AML-193 (cell line): Measurements from ENCODE around the gene LIMS2.
A peak's percentile ranks its signal among the peaks of the same experiment; 100 is the strongest.

Experiments used
- DNase-seq, 2 experiments: peaks; one replicate each; lab custom pipeline; 2025; lab: John Stamatoyannopoulos, UW

Gene LIMS2

DNA sequence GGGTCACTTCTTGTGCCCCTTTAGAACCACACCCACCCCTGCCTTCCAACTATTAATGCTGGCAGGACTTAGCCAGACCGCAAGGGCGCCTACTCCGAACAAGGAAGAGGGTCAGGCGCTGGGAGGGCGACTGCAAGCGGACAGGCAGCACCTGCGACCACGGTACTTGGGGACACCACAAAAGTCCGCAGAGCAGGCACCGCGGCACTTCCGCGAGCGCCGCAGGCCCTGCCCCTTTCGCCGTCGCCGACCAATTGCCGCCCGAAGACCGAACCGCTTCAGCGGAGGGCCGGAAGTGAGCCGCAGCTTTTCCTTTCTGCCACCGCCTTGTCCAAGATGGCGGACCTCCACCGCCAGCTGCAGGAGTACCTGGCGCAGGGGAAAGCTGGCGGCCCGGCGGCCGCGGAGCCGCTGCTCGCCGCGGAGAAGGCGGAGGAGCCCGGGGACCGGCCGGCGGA, 25.9 kb upstream of the LIMS2 start, which contains the start of gene SFT2D3:
TSS of gene SFT2D3 (plus strand) at position 305 of the 458 bp plus-strand sequence. CDS start at position 337, 32 bp downstream.
- peak; percentile 74 to 80 for DNase-seq

DNA sequence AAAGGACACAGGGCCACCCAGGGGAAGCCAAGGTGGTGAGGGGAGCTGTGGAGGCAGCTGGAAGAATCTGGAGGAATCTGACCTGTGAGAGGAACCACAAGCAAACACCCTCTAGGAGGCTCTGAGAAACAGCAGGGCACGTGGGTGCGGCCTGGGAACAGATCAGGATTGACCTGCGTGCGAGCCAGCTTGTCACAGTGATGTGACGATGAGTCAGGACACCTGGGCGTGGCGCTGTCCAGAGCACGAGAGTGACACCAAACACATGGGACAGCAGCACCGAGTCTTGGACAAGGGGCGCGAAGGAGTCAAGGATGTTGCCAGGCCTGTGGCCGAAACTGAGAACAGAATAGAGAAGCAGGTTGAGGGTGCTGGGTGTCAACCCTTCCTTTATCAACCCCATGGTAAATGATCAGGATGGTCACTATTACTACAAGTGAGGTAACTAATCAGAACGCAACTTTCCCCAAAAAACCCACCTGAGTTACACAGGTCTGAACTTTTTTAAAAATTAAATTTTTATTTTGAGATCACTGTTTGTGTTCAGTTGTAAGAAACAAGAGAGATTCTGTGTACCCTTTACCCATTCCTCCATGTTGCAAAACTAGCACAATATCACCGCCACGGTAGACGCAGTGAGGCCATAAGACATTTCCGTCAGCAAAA, 25.3 kb upstream of the LIMS2 start:
- DNase-seq, result peak; percentile 31 to 36

- DNase-seq, result no peak
These were observed 23.4 kb upstream of the LIMS2 start for GRCh38 chr2:127698553-127699355.

- no peak for DNase-seq
These were observed 22.3 kb upstream of the LIMS2 start for GRCh38 chr2:127697482-127698180.

DNA sequence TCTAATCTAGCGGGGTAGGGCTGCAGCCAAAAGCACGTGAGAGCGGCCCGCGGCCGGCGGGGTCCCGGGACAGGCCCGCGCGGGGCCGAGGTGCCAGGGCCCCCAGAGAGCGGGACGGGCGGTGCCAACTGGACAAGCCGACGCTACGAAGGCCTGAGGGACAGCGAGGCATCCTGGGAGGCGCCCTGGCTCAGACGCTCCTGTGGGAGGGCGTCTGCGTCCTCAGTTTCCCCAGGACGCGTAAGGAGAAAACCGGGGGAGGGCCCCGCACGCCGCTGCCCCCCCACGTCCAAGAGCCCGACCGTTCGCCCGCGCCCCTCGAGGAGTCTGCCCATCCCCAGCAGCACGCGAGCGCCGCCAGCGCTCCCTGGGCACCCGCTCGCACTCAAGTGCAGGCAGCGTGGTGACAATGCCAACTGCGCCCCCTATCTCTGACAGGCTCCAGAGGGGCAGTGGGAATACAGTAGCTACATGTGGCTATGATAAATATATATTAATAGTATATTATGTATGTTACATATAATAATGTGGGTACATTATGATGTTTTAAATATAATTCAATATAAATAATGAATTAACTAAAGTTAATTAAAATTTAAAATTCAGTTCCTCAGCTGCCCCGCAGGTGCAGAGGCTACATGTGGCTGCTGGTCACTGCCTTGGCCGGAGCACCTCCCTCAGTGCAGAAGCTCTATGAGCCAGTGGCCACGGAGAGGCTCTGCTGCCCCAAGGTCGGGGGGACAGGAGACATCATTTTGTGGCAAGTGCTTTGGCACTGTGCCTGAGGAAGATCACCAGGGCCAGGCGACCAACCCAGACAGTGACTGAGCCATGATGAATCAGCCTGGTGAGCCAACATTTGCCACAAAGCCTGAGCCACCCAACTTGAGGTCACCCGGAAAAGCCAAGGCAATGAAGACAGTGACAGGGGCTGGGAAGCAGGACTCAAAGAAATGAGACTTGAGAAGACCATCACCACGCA, 20.5 kb upstream of the LIMS2 start:
- DNase-seq, result peak; percentile 20 to 32

GRCh38 chr2:127694986-127695385, 19.7 kb upstream of the LIMS2 start:
- DNase-seq, result no peak

GRCh38 chr2:127690696-127691095, 15.4 kb upstream of the LIMS2 start:
- no peak for DNase-seq

- no peak for DNase-seq
These were observed 13.1 kb upstream of the LIMS2 start for GRCh38 chr2:127688405-127688804.

GRCh38 chr2:127685410-127686080, 10.2 kb upstream of the LIMS2 start:
- DNase-seq, result no peak

GRCh38 chr2:127683757-127684156, 8.4 kb upstream of the LIMS2 start:
- no peak for DNase-seq

GRCh38 chr2:127683056-127683455, 7.7 kb upstream of the LIMS2 start:
- DNase-seq, result no peak

DNA sequence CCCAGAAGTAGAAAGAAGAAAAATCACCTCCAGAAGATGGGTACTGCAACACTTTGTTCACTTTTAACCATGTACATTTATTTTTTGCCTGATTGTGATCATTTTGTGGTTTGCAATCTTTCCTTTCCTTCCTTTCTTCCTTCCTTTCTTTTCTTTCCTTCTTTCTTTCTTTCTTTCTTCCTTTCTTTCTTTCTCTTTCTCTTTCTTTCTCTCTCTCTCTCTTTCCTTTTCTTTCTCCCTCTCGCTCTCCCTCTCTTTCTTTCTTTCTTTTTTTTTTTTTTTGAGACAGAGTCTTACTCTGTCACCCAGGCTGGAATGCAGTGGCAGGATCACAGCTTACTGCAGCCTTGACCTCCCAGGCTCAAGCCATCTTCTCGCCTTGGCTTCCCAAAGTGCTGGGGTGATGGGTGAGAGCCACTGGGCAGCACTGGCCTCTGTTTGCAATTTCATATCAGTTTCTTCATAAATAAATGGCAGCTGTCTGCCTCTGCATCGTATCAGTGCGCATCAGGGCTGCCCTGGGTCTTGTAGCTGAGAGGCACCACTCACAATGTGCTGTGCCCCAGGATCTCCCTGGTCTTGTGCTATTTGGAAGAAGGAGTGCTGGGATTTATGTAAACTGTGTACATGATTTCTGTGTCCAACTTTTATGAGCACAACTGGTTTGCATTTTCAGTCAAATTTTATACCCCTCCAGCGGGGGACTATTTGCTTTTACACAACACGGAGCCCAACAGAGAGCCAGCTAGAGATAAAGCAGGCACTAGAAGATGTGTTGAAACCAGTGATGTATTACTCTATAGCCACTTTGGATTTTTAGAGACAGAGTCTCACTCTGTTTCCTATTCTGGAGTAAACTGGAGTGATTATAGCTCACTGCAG, 6.9 kb upstream of the LIMS2 start:
- DNase-seq, result no peak

GRCh38 chr2:127681288-127681804, 6.0 kb upstream of the LIMS2 start:
- no peak for DNase-seq

GRCh38 chr2:127680706-127681287, 5.5 kb upstream of the LIMS2 start:
- DNase-seq, result no peak

DNA sequence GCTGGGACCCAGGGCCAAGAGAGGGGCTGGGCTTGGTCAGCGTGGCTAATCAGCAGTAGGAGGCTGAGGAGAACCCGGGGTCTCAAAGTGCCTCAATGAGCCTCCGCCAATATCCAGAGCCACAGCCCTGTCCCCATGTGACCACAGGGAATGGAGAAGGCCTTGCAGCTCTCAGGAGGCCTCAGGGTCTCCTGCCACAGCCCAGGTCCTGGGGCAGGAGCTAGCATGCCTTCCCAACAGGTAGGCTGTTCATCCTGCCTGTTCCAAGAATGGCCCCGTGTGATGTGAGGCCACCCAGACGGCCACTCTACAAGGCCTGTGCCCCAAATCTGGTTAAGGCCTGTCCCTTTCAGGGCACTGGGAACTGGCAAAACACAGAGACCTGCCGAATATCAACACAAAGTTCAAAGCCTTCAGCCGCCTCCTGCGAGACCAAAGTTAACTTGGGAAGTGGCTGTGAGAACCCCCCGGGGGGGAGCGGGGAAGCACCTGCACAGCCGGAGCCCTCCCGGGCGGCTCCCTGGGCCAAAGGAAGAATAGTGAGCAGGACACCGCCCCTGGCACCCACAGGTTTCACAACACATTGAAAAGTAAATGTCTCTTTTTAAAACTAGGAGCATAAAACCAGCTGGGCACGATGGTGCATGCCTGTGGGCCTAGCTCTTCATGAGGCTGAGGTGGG, 4.5 kb upstream of the LIMS2 start:
- DNase-seq, result no peak

DNA sequence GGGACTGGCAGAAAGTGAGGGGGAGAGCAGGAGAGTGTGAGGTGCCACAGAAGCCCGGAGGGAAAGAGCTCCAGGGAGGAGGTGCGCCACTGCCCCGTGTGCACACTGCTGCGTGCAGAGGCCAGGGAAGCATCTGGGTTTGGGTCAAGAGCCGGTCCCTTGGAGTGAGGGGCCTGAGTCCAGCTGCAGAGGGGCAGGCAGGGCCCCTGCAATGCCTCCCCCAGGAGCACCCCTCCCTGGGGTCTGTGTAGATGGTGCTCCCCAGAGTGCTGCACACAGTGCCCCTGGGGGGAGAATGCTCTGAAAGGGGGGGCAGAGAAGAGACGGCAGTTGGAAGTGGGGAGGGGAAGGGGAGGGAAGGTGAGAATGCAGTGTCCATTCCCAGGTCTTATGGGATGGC, 3.7 kb upstream of the LIMS2 start:
- no peak for DNase-seq

- DNase-seq, result no peak
These were observed 3.2 kb upstream of the LIMS2 start for GRCh38 chr2:127678531-127678930.

GRCh38 chr2:127676906-127677305, 1.6 kb upstream of the LIMS2 start:
- DNase-seq, result no peak
